DOHH2 (cell line): ENCODE measurements around the gene LPA.
A peak's percentile ranks its signal among the peaks of the same experiment; 100 is the strongest.

Experiments
- H3F3A ChIP-seq: fragments of 200-600 bp; sonication (generic), shearing (Covaris generic); 2 replicates; pipeline ENCODE4 v1.6.0; 2016; ENCODE audit warnings: antibody characterized with exemption, mild to moderate bottlenecking; ENCODE audit not compliant: control insufficient read depth, insufficient read depth
- H3K27ac ChIP-seq: fragments of 200-600 bp; sonication (generic); 2 replicates; pipeline ENCODE4 v1.5.1; 2014; ENCODE audit warnings: low read depth, mild to moderate bottlenecking, low read length, moderate library complexity
- H3K27me3 ChIP-seq: fragments of 200-600 bp; sonication (generic); 2 replicates; pipeline ENCODE4 v1.6.1; 2014; ENCODE audit warnings: mild to moderate bottlenecking, low read length, mixed read lengths; ENCODE audit not compliant: control insufficient read depth
- H3K36me3 ChIP-seq: fragments of 200-600 bp; sonication (generic); 2 replicates; pipeline ENCODE4 v1.6.1; 2014; ENCODE audit warnings: mild to moderate bottlenecking, low read length, moderate library complexity, mixed read lengths; ENCODE audit not compliant: control insufficient read depth
- H3K4me1 ChIP-seq: fragments of 200-600 bp; sonication (generic); 2 replicates; pipeline ENCODE4 v1.6.1; 2014; ENCODE audit warnings: mild to moderate bottlenecking, low read length, mixed read lengths; ENCODE audit not compliant: control insufficient read depth
- H3K4me2 ChIP-seq: fragments of 200-600 bp; sonication (generic); 2 replicates; pipeline ENCODE4 v1.6.0; 2014; ENCODE audit warnings: mild to moderate bottlenecking, low read length, moderate library complexity
- H3K4me3 ChIP-seq: fragments of 200-600 bp; sonication (generic); 2 replicates; pipeline ENCODE4 v1.5.1; 2014; ENCODE audit warnings: mild to moderate bottlenecking, low read length, mixed read lengths
- H3K79me2 ChIP-seq: fragments of 200-600 bp; sonication (generic); 2 replicates; pipeline ENCODE4 v1.6.1; 2014; ENCODE audit warnings: mild to moderate bottlenecking, low read length, mixed read lengths; ENCODE audit not compliant: control insufficient read depth
- H3K9me2 ChIP-seq: fragments of 200-600 bp; sonication (generic); replicated peaks from 2 replicates; pipeline ENCODE4 v1.6.1; 2014; ENCODE audit warnings: mild to moderate bottlenecking, low read length, mixed read lengths; ENCODE audit not compliant: control insufficient read depth
- H3K9me3 ChIP-seq: fragments of 200-600 bp; sonication (generic); 2 replicates; pipeline ENCODE4 v1.6.1; 2014; ENCODE audit warnings: antibody characterized with exemption, low read length, mixed read lengths; ENCODE audit not compliant: control insufficient read depth, insufficient read depth
- H4K20me1 ChIP-seq: fragments of 200-600 bp; sonication (generic); 2 replicates; pipeline ENCODE4 v1.6.0; 2014; ENCODE audit warnings: low read depth, mild to moderate bottlenecking, antibody characterized with exemption, low read length, moderate library complexity; ENCODE audit not compliant: control insufficient read depth, insufficient read depth
- CTCF ChIP-seq: fragments of 200-600 bp; sonication (generic); IDR thresholded peaks from one replicate; pipeline ENCODE4 v1.5.1; 2014; ENCODE audit warnings: antibody characterized with exemption, mild to moderate bottlenecking, low read depth, low read length; ENCODE audit not compliant: poor library complexity, severe bottlenecking
- EZH2phosphoT487 ChIP-seq: fragments of 200-600 bp; sonication (generic); IDR thresholded peaks from 2 replicates; pipeline ENCODE4 v1.6.1; 2017; ENCODE audit warnings: borderline replicate concordance, mild to moderate bottlenecking, antibody characterized with exemption, low read length, moderate library complexity, mixed read lengths

Gene LPA

GRCh38 chr6:160519603-160520042, 144.5 kb downstream of the LPA start:
- H3F3A ChIP-seq, result no peaks in the 10 kb centered on the region
- H3K27ac ChIP-seq, result no peak overlapping the region
- H3K4me2 ChIP-seq, result peak overlapping the region; percentile 95
- no peaks in the 10 kb centered on the region for H3K79me2 ChIP-seq
- no peaks in the 10 kb centered on the region for H3K9me3 ChIP-seq
- H3K4me1 ChIP-seq, result peaks cover 9% of the 10 kb centered on the region
- no peaks in the 10 kb centered on the region for H3K27me3 ChIP-seq
- H4K20me1 ChIP-seq, result no peaks in the 10 kb centered on the region
- no peak for TF ChIP-seq EZH2phosphoT487
- TF ChIP-seq CTCF, result peak; percentile 96
- no peaks in the 10 kb centered on the region for H3K9me2 ChIP-seq
- H3K36me3 ChIP-seq, result no peaks in the 10 kb centered on the region
- peak overlapping the region; percentile 81 for H3K4me3 ChIP-seq

GRCh38 chr6:160519133-160519532, 144.9 kb downstream of the LPA start:
- Histone ChIP-seq H3K9me2 (no peaks in the 10 kb centered on the region), H3F3A (no peaks in the 10 kb centered on the region), H3K9me3 (no peaks in the 10 kb centered on the region), H3K27me3 (no peaks in the 10 kb centered on the region), H3K27ac (no peak overlapping the region), H3K79me2 (no peaks in the 10 kb centered on the region), H3K4me3 (no peak overlapping the region), H3K4me2 (peak overlapping the region; percentile 95; the same call in 1 of the 2 replicates), H3K4me1 (peaks cover 9% of the 10 kb centered on the region), H3K36me3 (no peaks in the 10 kb centered on the region), H4K20me1 (no peaks in the 10 kb centered on the region)
- TF ChIP-seq CTCF, result no peak
- TF ChIP-seq EZH2phosphoT487, result no peak

GRCh38 chr6:160513836-160514235, 150.2 kb downstream of the LPA start:
- no peaks in the 10 kb centered on the region for H3F3A ChIP-seq
- no peak overlapping the region for H3K27ac ChIP-seq
- H3K4me2 ChIP-seq, result no peak overlapping the region
- no peak overlapping the region for H3K4me3 ChIP-seq
- H3K4me1 ChIP-seq, result no peaks in the 10 kb centered on the region
- H3K9me3 ChIP-seq, result no peaks in the 10 kb centered on the region
- H3K9me2 ChIP-seq, result no peaks in the 10 kb centered on the region
- no peak for TF ChIP-seq CTCF
- no peak for TF ChIP-seq EZH2phosphoT487
- H3K36me3 ChIP-seq, result no peaks in the 10 kb centered on the region
- no peaks in the 10 kb centered on the region for H3K27me3 ChIP-seq
- H3K79me2 ChIP-seq, result no peaks in the 10 kb centered on the region
- no peaks in the 10 kb centered on the region for H4K20me1 ChIP-seq
